Cardiac septum (tissue), 1 donor: Measurements from ENCODE around the gene ELSPBP1. TPM values are rescaled to one million over a fixed set of nuclear protein-coding genes. Genes with fewer than 3 reads are reported as not detected.
A peak's percentile ranks its signal among the peaks of the same experiment; 100 is the strongest.
"Not testable (repeated sequence)": the region's sequence is repeated elsewhere in the genome, so short reads cannot be mapped to it uniquely, and the experiment has no call there.

Source experiments
- DNase-seq: peaks from one replicate; pipeline ENCODE4 v3.0.0-alpha.2; 2020; ENCODE audit warnings: low spot score
- intact Hi-C: fragments of 100-400 bp; cut with DNase I; formaldehyde crosslinking; loops from one replicate; pipeline ENCODE4 v1.14.0; 2022
- long read RNA-seq: library from polyadenylated mRNA; unstranded; transcript quantifications from one replicate; pipeline ENCODE4 v2.0.0, GENCODE V29; 2021
- total RNA-seq: library from RNA; stranded (reverse); fragmentation: NEBNext Ultra II Directional; extraction: Animal tissue kit (Norgen Biotek cat#: 25700); gene quantifications from one replicate; pipeline ENCODE4 v1.2.1, GENCODE V29; 2021
- donor health status: DM: no; HTN: no; CAD: no.

ELSPBP1 gene
- not detected for total RNA-seq
- long read RNA-seq = 0 reads

GRCh38 chr19:47994209-47994802, at the start of gene ELSPBP1:
Gene ELSPBP1, plus strand, starts transcription at chr19:47994632. Its CDS starts 14,036 bp downstream, at chr19:48008668.
- DNase-seq = no peak
- intact Hi-C loops = no loop called here

- DNase-seq = peak; percentile 83
- intact Hi-C loops = not testable (repeated sequence)
Measured at GRCh38 chr19:47949852-47950521, 44.4 kb upstream of the ELSPBP1 start.

- DNase-seq, intact Hi-C loops: not testable (repeated sequence)
Measured at GRCh38 chr19:47952132-47952531, 42.3 kb upstream of the ELSPBP1 start.

GRCh38 chr19:47955936-47956335, 38.5 kb upstream of the ELSPBP1 start:
- DNase-seq, intact Hi-C loops: not testable (repeated sequence)

- DNase-seq = no peak
- intact Hi-C loops = no loop called here
Measured at GRCh38 chr19:47973529-47973928, 20.9 kb upstream of the ELSPBP1 start.

- no peak for DNase-seq
- intact Hi-C loops = no loop called here
Measured at GRCh38 chr19:47991191-47991808, 3.1 kb upstream of the ELSPBP1 start.

GRCh38 chr19:47992070-47992469, 2.4 kb upstream of the ELSPBP1 start, which contains the start of gene BSPH1:
Gene BSPH1, minus strand, starts transcription at chr19:47992170. Its CDS starts 89 bp downstream, at chr19:47992081.
- intact Hi-C loops = no loop called here
- DNase-seq = no peak

- intact Hi-C loops = no loop called here
- no peak for DNase-seq
Measured at GRCh38 chr19:47996230-47996727, 1.8 kb downstream of the ELSPBP1 start.

GRCh38 chr19:47998800-47999199, 4.4 kb downstream of the ELSPBP1 start:
- DNase-seq = no peak

GRCh38 chr19:48000846-48001245, 6.4 kb downstream of the ELSPBP1 start:
- no peak for DNase-seq
- intact Hi-C loops = no loop called here

More at GRCh38 chr19:47998800-47999199, 4.4 kb downstream of the ELSPBP1 start:
- intact Hi-C loops = no loop called here

- intact Hi-C loops = no loop called here
- no peak for DNase-seq
Measured at GRCh38 chr19:48004236-48004635, 9.8 kb downstream of the ELSPBP1 start.

- intact Hi-C loops = no loop called here
Measured at GRCh38 chr19:48006762-48007161, 12.3 kb downstream of the ELSPBP1 start.

GRCh38 chr19:48010932-48011758, 16.7 kb downstream of the ELSPBP1 start:
- DNase-seq = no peak
- intact Hi-C loops = no loop called here

More at GRCh38 chr19:48006762-48007161, 12.3 kb downstream of the ELSPBP1 start:
- DNase-seq = no peak

GRCh38 chr19:48020686-48021085, 26.3 kb downstream of the ELSPBP1 start:
- DNase-seq = no peak
- intact Hi-C loops = no loop called here

- DNase-seq = no peak
- intact Hi-C loops = no loop called here
Measured at GRCh38 chr19:48023011-48023410, 28.6 kb downstream of the ELSPBP1 start.

- DNase-seq = no peak
- intact Hi-C loops = no loop called here
Measured at GRCh38 chr19:48023518-48023917, 29.1 kb downstream of the ELSPBP1 start.

- intact Hi-C loops = no loop called here
- no peak for DNase-seq
Measured at GRCh38 chr19:48025480-48025879, 31.0 kb downstream of the ELSPBP1 start.

GRCh38 chr19:48029431-48029830, 35.0 kb downstream of the ELSPBP1 start:
- DNase-seq = no peak
- intact Hi-C loops = no loop called here

- intact Hi-C loops = no loop called here
- DNase-seq = no peak
Measured at GRCh38 chr19:48030073-48030472, 35.6 kb downstream of the ELSPBP1 start.

GRCh38 chr19:48033604-48034003, 39.2 kb downstream of the ELSPBP1 start:
- intact Hi-C loops = no loop called here

More at GRCh38 chr19:48033604-48034003, 39.2 kb downstream of the ELSPBP1 start:
- no peak for DNase-seq
